ENCODE results near the gene COMMD3.

- no peak for TF ChIP-seq CTCF (conservative IDR thresholded peaks at IDR 0.05; ENCODE audit: low read depth, low read length)
- TF ChIP-seq FOS (IDR thresholded peaks at IDR 0.05; ENCODE audit: low read depth, low read length) = no peak
Measured at GRCh38 chr10:22338185-22338900, 22.2 kb downstream of the COMMD3 start.
